ENCODE data around the gene ATP12A.

Gene ATP12A

DNA sequence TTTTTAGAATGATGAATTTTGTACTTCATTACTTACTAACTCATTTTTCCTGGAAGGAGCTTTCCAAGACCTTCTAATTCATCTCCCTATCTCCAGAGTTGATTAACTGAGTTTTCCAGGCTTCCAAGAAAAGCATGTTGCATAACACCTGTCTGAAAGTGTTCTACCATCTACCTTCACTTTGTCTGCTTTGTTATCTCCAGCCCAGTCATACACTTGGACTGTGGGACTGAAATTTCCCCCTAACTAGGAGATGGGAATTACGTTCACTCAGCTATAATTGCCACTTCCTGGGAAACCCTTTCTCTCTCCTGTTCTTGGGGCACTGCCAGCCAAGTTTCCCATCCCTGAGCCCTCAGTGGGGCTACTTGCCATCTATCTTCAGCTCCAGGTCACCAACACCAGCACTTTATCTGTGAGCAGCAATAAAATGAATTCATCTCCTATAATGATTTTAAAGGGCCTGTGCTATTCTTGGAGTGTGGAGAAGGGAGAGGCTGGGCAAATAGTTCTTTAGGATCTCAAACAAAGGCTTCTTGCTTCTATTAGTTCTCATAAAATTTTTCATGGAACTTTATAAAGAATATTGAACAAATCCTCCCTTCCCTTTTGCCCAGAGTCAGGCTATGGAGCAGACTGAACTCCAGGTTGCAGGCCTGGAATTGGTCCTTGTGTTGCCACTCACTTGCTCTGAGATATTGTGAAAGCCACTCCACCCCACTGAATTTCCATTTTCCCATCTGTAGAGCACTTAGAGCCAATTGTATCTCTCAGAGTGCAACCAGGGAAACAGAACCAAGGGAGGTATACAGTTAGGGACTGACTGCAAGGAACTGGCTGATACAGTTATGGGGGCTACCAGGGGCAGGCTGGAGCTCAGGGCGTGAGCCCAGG lies 17.8 kb upstream of the ATP12A start:
- H3K14ac ChIP-seq (ENCODE audit: low read length), result no peak overlapping the region
- no peak overlapping the region for H2AK5ac ChIP-seq (ENCODE audit: low read depth, low read length)
- H2BK5ac ChIP-seq (ENCODE audit: low read length), result no peak overlapping the region
- DNase-seq (ENCODE audit: low spot score), result no peak
- H2BK12ac ChIP-seq (ENCODE audit: low read length), result no peak overlapping the region
- no peak overlapping the region for H3K23ac ChIP-seq (ENCODE audit: low read depth, low read length, poor library complexity)
- no peaks in the 10 kb centered on the region for H3K79me1 ChIP-seq (ENCODE audit: low read depth, low read length)
- no peak overlapping the region for H3K18ac ChIP-seq (ENCODE audit: low read length)
- no peaks in the 10 kb centered on the region for H3K36me3 ChIP-seq (replicated peaks in 1 of 2; ENCODE audit: control insufficient read depth in 2 of 2, insufficient read depth in 2 of 2, low read length in 2 of 2)
- H2BK15ac ChIP-seq (ENCODE audit: low read length), result no peak overlapping the region
- no peak overlapping the region for H2BK120ac ChIP-seq (ENCODE audit: low read depth, low read length)
- no peak overlapping the region for H3K4me3 ChIP-seq (ENCODE audit: low read length in 2 of 2)
- H3K9me3 ChIP-seq (replicated peaks in 1 of 2; ENCODE audit: control insufficient read depth in 2 of 2, insufficient read depth in 1 of 2, low read depth in 1 of 2, low read length in 2 of 2), result peaks cover 0 to 2% of the 10 kb centered on the region in 2 donors
- H3K27me3 ChIP-seq (ENCODE audit: control insufficient read depth in 3 of 3, insufficient read depth in 3 of 3, low read depth in 1 of 3, low read length in 3 of 3), result no peaks in the 10 kb centered on the region
- H4K91ac ChIP-seq (ENCODE audit: low read depth, low read length, poor library complexity), result no peak overlapping the region
- H3K27ac ChIP-seq (replicated peaks; ENCODE audit: low read length), result no peak overlapping the region
- no peak overlapping the region for H3K4ac ChIP-seq (ENCODE audit: low read length)
- H4K8ac ChIP-seq (ENCODE audit: low read depth, low read length), result no peak overlapping the region
- WGBS, 2 donors (ENCODE audit: extremely low coverage in 2 of 2, insufficient read length in 2 of 2, insufficient replicate concordance in 1 of 2), result no CpG with 5 or more reads among the region's 2 CpGs
- H2AFZ ChIP-seq (ENCODE audit: low read length), result no peak overlapping the region
- no peak overlapping the region for H3K4me2 ChIP-seq (ENCODE audit: insufficient read depth, low read length, poor library complexity, severe bottlenecking)
- no peak overlapping the region for H3K9ac ChIP-seq (ENCODE audit: low read depth, low read length, poor library complexity)
- no peaks in the 10 kb centered on the region for H3K4me1 ChIP-seq (ENCODE audit: control insufficient read depth in 2 of 2, insufficient read depth in 1 of 2, low read depth in 1 of 2, low read length in 2 of 2)

DNA sequence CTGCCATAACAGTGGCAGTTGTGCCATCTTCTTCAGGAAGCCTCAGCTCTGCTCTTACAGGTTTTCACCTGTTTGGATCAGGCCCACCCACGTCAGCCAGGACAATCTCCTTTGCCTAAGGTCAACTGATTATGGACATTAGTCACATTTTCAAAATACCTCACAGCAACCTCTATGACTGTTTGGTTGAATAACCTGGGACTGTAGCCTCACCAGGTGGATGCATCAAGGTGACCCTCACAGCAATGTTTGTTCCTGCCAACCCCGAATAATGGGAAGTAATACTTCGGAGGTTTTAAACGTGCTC lies 17.2 kb upstream of the ATP12A start:
- Histone ChIP-seq H2AFZ (ENCODE audit: low read length) (no peak overlapping the region), H4K8ac (ENCODE audit: low read depth, low read length) (no peak overlapping the region), H3K9ac (ENCODE audit: low read depth, low read length, poor library complexity) (no peak overlapping the region), H3K23ac (ENCODE audit: low read depth, low read length, poor library complexity) (no peak overlapping the region), H3K4me1 (ENCODE audit: control insufficient read depth in 2 of 2, insufficient read depth in 1 of 2, low read depth in 1 of 2, low read length in 2 of 2) (no peaks in the 10 kb centered on the region), H3K4me3 (ENCODE audit: low read length in 2 of 2) (no peak overlapping the region), H3K9me3 (replicated peaks in 1 of 2; ENCODE audit: control insufficient read depth in 2 of 2, insufficient read depth in 1 of 2, low read depth in 1 of 2, low read length in 2 of 2) (peaks cover 0 to 2% of the 10 kb centered on the region in 2 donors), H3K4ac (ENCODE audit: low read length) (no peak overlapping the region), H3K27ac (replicated peaks; ENCODE audit: low read length) (no peak overlapping the region), H3K36me3 (replicated peaks in 1 of 2; ENCODE audit: control insufficient read depth in 2 of 2, insufficient read depth in 2 of 2, low read length in 2 of 2) (no peaks in the 10 kb centered on the region), H3K79me1 (ENCODE audit: low read depth, low read length) (no peaks in the 10 kb centered on the region), H4K91ac (ENCODE audit: low read depth, low read length, poor library complexity) (no peak overlapping the region), H2BK12ac (ENCODE audit: low read length) (no peak overlapping the region), H3K14ac (ENCODE audit: low read length) (no peak overlapping the region), H2BK15ac (ENCODE audit: low read length) (no peak overlapping the region), H2AK5ac (ENCODE audit: low read depth, low read length) (no peak overlapping the region), H3K27me3 (ENCODE audit: control insufficient read depth in 3 of 3, insufficient read depth in 3 of 3, low read depth in 1 of 3, low read length in 3 of 3) (no peaks in the 10 kb centered on the region), H3K4me2 (ENCODE audit: insufficient read depth, low read length, poor library complexity, severe bottlenecking) (no peak overlapping the region), H3K18ac (ENCODE audit: low read length) (no peak overlapping the region), H2BK5ac (ENCODE audit: low read length) (no peak overlapping the region), H2BK120ac (ENCODE audit: low read depth, low read length) (no peak overlapping the region)
- no CpG with 5 or more reads among the region's 4 CpGs for whole genome bisulfite sequencing, 2 donors (ENCODE audit: extremely low coverage in 2 of 2, insufficient read length in 2 of 2, insufficient replicate concordance in 1 of 2)
- no peak for DNase-seq (ENCODE audit: low spot score)

GRCh38 chr13:24663586-24663985 lies 16.6 kb upstream of the ATP12A start:
- no peak overlapping the region for H2BK5ac ChIP-seq (ENCODE audit: low read length)
- no peak overlapping the region for H3K23ac ChIP-seq (ENCODE audit: low read depth, low read length, poor library complexity)
- H3K9ac ChIP-seq (ENCODE audit: low read depth, low read length, poor library complexity), result no peak overlapping the region
- no peak overlapping the region for H3K4ac ChIP-seq (ENCODE audit: low read length)
- H2BK12ac ChIP-seq (ENCODE audit: low read length), result no peak overlapping the region
- H2BK15ac ChIP-seq (ENCODE audit: low read length), result no peak overlapping the region
- no peak overlapping the region for H2AK5ac ChIP-seq (ENCODE audit: low read depth, low read length)
- no peak overlapping the region for H4K91ac ChIP-seq (ENCODE audit: low read depth, low read length, poor library complexity)
- no peaks in the 10 kb centered on the region for H3K36me3 ChIP-seq (replicated peaks in 1 of 2; ENCODE audit: control insufficient read depth in 2 of 2, insufficient read depth in 2 of 2, low read length in 2 of 2)
- no peaks in the 10 kb centered on the region for H3K27me3 ChIP-seq (ENCODE audit: control insufficient read depth in 3 of 3, insufficient read depth in 3 of 3, low read depth in 1 of 3, low read length in 3 of 3)
- no peak overlapping the region for H3K27ac ChIP-seq (replicated peaks; ENCODE audit: low read length)
- H2AFZ ChIP-seq (ENCODE audit: low read length), result no peak overlapping the region
- WGBS, 2 donors (ENCODE audit: extremely low coverage in 2 of 2, insufficient read length in 2 of 2, insufficient replicate concordance in 1 of 2), result no CpG with 5 or more reads among the region's 1 CpG
- no peaks in the 10 kb centered on the region for H3K79me1 ChIP-seq (ENCODE audit: low read depth, low read length)
- peaks cover 0 to 2% of the 10 kb centered on the region in 2 donors for H3K9me3 ChIP-seq (replicated peaks in 1 of 2; ENCODE audit: control insufficient read depth in 2 of 2, insufficient read depth in 1 of 2, low read depth in 1 of 2, low read length in 2 of 2)
- no peaks in the 10 kb centered on the region for H3K4me1 ChIP-seq (ENCODE audit: control insufficient read depth in 2 of 2, insufficient read depth in 1 of 2, low read depth in 1 of 2, low read length in 2 of 2)
- H2BK120ac ChIP-seq (ENCODE audit: low read depth, low read length), result no peak overlapping the region
- no peak overlapping the region for H3K4me3 ChIP-seq (ENCODE audit: low read length in 2 of 2)
- DNase-seq (ENCODE audit: low spot score), result no peak
- H3K14ac ChIP-seq (ENCODE audit: low read length), result no peak overlapping the region
- H3K18ac ChIP-seq (ENCODE audit: low read length), result no peak overlapping the region
- no peak overlapping the region for H4K8ac ChIP-seq (ENCODE audit: low read depth, low read length)
- no peak overlapping the region for H3K4me2 ChIP-seq (ENCODE audit: insufficient read depth, low read length, poor library complexity, severe bottlenecking)

DNA sequence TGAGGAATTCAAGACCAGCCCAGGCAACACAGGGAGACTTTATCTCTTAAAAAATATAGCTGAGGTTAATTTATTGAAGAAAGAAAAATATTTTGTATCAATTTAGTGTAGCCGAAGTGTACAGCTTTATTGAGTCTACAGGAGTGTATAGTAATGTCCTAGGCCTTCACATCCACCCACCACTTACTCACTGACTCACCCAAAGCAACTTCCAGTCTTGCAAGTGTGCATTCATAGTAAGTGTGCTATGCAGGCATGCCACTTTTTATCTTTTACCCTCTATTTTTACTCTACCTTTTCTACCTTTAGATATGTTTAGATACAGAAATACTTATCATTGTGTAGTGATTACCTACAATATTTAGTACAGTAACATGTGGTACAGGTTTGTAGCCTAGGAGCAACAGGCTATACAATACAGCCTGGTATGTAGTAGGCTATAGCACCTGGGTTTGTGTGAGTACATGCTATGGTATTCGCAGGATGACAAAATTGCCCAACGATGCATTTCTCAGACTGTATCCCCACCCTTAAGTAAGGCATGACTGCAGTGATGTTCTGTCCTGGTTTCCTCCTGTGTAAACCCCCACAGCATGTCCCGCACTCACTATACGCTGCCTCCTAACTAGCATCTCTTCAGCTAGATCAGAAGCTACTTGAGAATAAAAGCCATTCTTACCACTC lies 15.3 kb upstream of the ATP12A start:
- peaks cover 0 to 2% of the 10 kb centered on the region in 2 donors for H3K9me3 ChIP-seq (replicated peaks in 1 of 2; ENCODE audit: control insufficient read depth in 2 of 2, insufficient read depth in 1 of 2, low read depth in 1 of 2, low read length in 2 of 2)
- no peaks in the 10 kb centered on the region for H3K4me1 ChIP-seq (ENCODE audit: control insufficient read depth in 2 of 2, insufficient read depth in 1 of 2, low read depth in 1 of 2, low read length in 2 of 2)
- no peak overlapping the region for H3K4me2 ChIP-seq (ENCODE audit: insufficient read depth, low read length, poor library complexity, severe bottlenecking)
- no peak overlapping the region for H4K91ac ChIP-seq (ENCODE audit: low read depth, low read length, poor library complexity)
- H2BK12ac ChIP-seq (ENCODE audit: low read length), result no peak overlapping the region
- no peak overlapping the region for H2AK5ac ChIP-seq (ENCODE audit: low read depth, low read length)
- H3K79me1 ChIP-seq (ENCODE audit: low read depth, low read length), result no peaks in the 10 kb centered on the region
- H2BK15ac ChIP-seq (ENCODE audit: low read length), result no peak overlapping the region
- H4K8ac ChIP-seq (ENCODE audit: low read depth, low read length), result no peak overlapping the region
- H2AFZ ChIP-seq (ENCODE audit: low read length), result no peak overlapping the region
- H2BK120ac ChIP-seq (ENCODE audit: low read depth, low read length), result no peak overlapping the region
- H3K27ac ChIP-seq (replicated peaks; ENCODE audit: low read length), result no peak overlapping the region
- no peak overlapping the region for H3K4ac ChIP-seq (ENCODE audit: low read length)
- no peak overlapping the region for H3K14ac ChIP-seq (ENCODE audit: low read length)
- no CpG with 5 or more reads among the region's 5 CpGs for WGBS, 2 donors (ENCODE audit: extremely low coverage in 2 of 2, insufficient read length in 2 of 2, insufficient replicate concordance in 1 of 2)
- H3K36me3 ChIP-seq (replicated peaks in 1 of 2; ENCODE audit: control insufficient read depth in 2 of 2, insufficient read depth in 2 of 2, low read length in 2 of 2), result no peaks in the 10 kb centered on the region
- H3K4me3 ChIP-seq (ENCODE audit: low read length in 2 of 2), result no peak overlapping the region
- no peaks in the 10 kb centered on the region for H3K27me3 ChIP-seq (ENCODE audit: control insufficient read depth in 3 of 3, insufficient read depth in 3 of 3, low read depth in 1 of 3, low read length in 3 of 3)
- no peak overlapping the region for H3K9ac ChIP-seq (ENCODE audit: low read depth, low read length, poor library complexity)
- peak overlapping the region; percentile 91 for H2BK5ac ChIP-seq (ENCODE audit: low read length)
- DNase-seq (ENCODE audit: low spot score), result no peak
- H3K18ac ChIP-seq (ENCODE audit: low read length), result no peak overlapping the region
- H3K23ac ChIP-seq (ENCODE audit: low read depth, low read length, poor library complexity), result no peak overlapping the region
